CD4-positive, CD25-positive, alpha-beta regulatory T cell (primary cell): Measurements from ENCODE around the gene RANBP3. TPM values are rescaled to one million over a fixed set of nuclear protein-coding genes. Genes with fewer than 3 reads are reported as not detected.

ENCODE experiments used
- ATAC-seq, 2 donors: fragments of 150-1000 bp; cut with Tn5 transposase; one replicate each; pipeline ENCODE4 v1.10.0; 2021; ENCODE audit warnings: low read depth in 2 of 2, moderate number of reproducible peaks in 2 of 2, moderate library complexity in 1 of 2
- DNase-seq, 3 donors: peaks; one replicate each; pipeline versions ENCODE4 v3.0.0 to v3.0.0-alpha.2; 2012 to 2022; ENCODE audit warnings: mixed read lengths in 1 of 3
- H3K27ac ChIP-seq: one replicate; pipeline ENCODE4 v1.7.0; 2013; ENCODE audit warnings: mild to moderate bottlenecking, low read length; ENCODE audit not compliant: insufficient read depth, poor library complexity, severe bottlenecking
- H3K27me3 ChIP-seq: one replicate; pipeline ENCODE4 v1.7.0; 2013; ENCODE audit warnings: low read length; ENCODE audit not compliant: control insufficient read depth, insufficient read depth
- H3K36me3 ChIP-seq: one replicate; pipeline ENCODE4 v1.7.0; 2013; ENCODE audit warnings: mild to moderate bottlenecking, low read length, moderate library complexity; ENCODE audit not compliant: control insufficient read depth, insufficient read depth
- H3K4me1 ChIP-seq: 2 replicates; pipeline ENCODE4 v1.7.0; 2013; ENCODE audit warnings: mild to moderate bottlenecking, low read length; ENCODE audit not compliant: insufficient read depth, control insufficient read depth, poor library complexity, severe bottlenecking
- H3K4me3 ChIP-seq: one replicate; pipeline ENCODE4 v1.7.0; 2013; ENCODE audit warnings: low read depth, mild to moderate bottlenecking, low read length, moderate library complexity
- H3K9me3 ChIP-seq, 2 experiments: 1 replicate in 1 of 2; 2 replicates in 1 of 2; pipeline ENCODE4 v1.7.0; 2013; ENCODE audit warnings: low read length in 2 of 2, mild to moderate bottlenecking in 1 of 2, moderate library complexity in 1 of 2; ENCODE audit not compliant: control insufficient read depth in 2 of 2
- H3K27ac Mint-ChIP-seq, 3 donors: one replicate each; pipeline ENCODE4 v1.8.0; 2020 to 2022; ENCODE audit warnings: mild to moderate bottlenecking in 3 of 3, mixed read lengths in 3 of 3, moderate library complexity in 2 of 3
- H3K27me3 Mint-ChIP-seq: one replicate; pipeline ENCODE4 v1.8.0; 2022; ENCODE audit warnings: mild to moderate bottlenecking, mixed read lengths
- H3K36me3 Mint-ChIP-seq: one replicate; pipeline ENCODE4 v1.8.0; 2020; ENCODE audit warnings: mixed read lengths
- H3K4me1 Mint-ChIP-seq, 4 donors: one replicate each; pipeline ENCODE4 v1.8.0; 2020 to 2022; ENCODE audit warnings: mixed read lengths in 4 of 4, mild to moderate bottlenecking in 1 of 4
- H3K4me3 Mint-ChIP-seq, 4 donors: one replicate each; pipeline ENCODE4 v1.8.0; 2020 to 2022; ENCODE audit warnings: mild to moderate bottlenecking in 4 of 4, mixed read lengths in 4 of 4, moderate library complexity in 3 of 4
- H3K9me3 Mint-ChIP-seq, 7 donors: one replicate each; pipeline ENCODE4 v1.8.0; 2020 to 2022; ENCODE audit warnings: mixed read lengths in 7 of 7, mild to moderate bottlenecking in 3 of 7, moderate library complexity in 2 of 7
- polyA plus RNA-seq, 4 donors: library from polyadenylated mRNA; unstranded; fragments of 300-500 nt; fragmentation: Illumina TruSeq; gene quantifications; one replicate each; pipeline ENCODE4 v1.2.3, GENCODE V29; 2021
- total RNA-seq: library from RNA; stranded (reverse); gene quantifications from one replicate; pipeline ENCODE4 v1.2.3, GENCODE V29; 2022

RANBP3 gene
- total and polyA plus RNA-seq, 5 donors from 2014 or later = 8.0 to 106 (median 11.1) TPM

DNA sequence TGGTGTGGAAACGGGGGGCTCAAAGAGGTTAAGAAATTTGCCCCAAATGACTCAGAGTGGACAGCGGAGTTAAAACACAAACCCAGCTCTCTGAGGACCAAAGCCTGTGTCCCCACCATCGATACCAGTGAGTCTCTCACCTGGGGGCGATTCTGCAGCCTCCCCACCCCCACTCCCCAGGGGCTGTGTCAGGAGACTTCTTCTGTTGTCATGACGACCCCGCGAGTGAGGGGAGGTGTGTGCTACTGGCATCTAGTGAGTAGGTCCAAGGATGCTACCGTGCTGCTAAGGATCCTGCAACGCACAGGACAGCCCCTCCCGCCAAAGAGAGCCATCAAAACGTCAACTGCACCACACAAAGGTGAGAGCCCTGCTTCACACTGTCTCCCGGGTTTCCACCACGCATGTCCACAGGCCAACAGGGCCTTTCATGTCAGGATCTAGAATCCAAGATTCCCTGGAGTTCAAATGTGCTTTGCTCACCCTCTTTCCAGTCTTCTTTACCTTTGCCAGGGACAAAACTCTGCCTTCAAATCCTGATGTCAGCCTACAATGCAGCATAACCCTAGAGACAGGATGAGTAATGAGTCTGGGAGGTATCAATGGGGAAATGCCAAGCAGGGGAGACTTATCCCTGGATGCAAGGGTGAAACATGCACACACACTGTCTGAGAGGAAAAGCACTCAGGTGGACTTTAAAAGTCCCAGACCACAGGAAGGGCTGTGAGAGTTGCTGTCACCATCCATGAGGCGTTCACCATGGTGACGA lies 3.9 kb downstream of the RANBP3 start:
- ATAC-seq = no peak
- Mint-ChIP-seq H3K9me3 (peaks cover 0 to 3% (median 0%) of the 10 kb centered on the region in 7 donors), H3K36me3 (peaks cover 16% of the 10 kb centered on the region), H3K4me3 (peak overlapping the region; percentile 94 to 97 (median 96)), H3K4me1 (peaks cover 12 to 86% (median 62%) of the 10 kb centered on the region in 4 donors), H3K27me3 (no peaks in the 10 kb centered on the region), H3K27ac (peak overlapping the region; percentile 26 to 95 (median 82))
- Histone ChIP-seq H3K27me3 (no peaks in the 10 kb centered on the region), H3K36me3 (peaks cover 27% of the 10 kb centered on the region), H3K4me1 (peaks cover 74% of the 10 kb centered on the region), H3K4me3 (peak overlapping the region; percentile 78), H3K9me3 (no peaks in the 10 kb centered on the region), H3K27ac (peak overlapping the region; percentile 88)
- DNase-seq = no peak

DNA sequence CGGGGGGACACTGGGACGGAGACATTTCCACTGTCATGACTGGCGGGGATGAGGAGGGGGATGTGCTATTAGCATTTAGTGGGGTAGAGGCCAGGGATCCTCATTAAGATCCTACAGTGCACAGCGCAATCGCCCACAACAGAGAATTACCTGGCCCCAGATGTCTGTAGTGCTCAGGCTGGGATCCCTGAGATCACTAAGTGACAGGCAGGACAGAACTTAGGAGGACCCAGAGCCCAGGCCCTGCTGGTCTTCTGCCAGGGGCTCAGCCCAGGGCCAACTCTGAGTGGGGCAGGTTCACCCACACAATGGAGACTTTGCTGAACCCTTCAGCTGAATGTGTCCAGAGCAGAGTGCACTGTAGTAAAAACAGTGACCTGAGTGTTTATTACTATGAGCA lies 4.6 kb downstream of the RANBP3 start:
- Histone ChIP-seq H3K36me3 (peaks cover 33% of the 10 kb centered on the region), H3K4me3 (no peak overlapping the region), H3K27ac (peak overlapping the region; percentile 88), H3K27me3 (no peaks in the 10 kb centered on the region), H3K9me3 (no peaks in the 10 kb centered on the region), H3K4me1 (peaks cover 74% of the 10 kb centered on the region)
- Mint-ChIP-seq H3K27ac (peak overlapping the region; percentile 20 to 23 (median 20)), H3K4me1 (peaks cover 12 to 88% (median 64%) of the 10 kb centered on the region in 4 donors), H3K4me3 (peak overlapping the region in 1 of 4 donors; percentile 21), H3K27me3 (no peaks in the 10 kb centered on the region), H3K9me3 (peaks cover 0 to 3% (median 0%) of the 10 kb centered on the region in 7 donors), H3K36me3 (peaks cover 16% of the 10 kb centered on the region)
- DNase-seq (no peak), ATAC-seq (no peak)

DNA sequence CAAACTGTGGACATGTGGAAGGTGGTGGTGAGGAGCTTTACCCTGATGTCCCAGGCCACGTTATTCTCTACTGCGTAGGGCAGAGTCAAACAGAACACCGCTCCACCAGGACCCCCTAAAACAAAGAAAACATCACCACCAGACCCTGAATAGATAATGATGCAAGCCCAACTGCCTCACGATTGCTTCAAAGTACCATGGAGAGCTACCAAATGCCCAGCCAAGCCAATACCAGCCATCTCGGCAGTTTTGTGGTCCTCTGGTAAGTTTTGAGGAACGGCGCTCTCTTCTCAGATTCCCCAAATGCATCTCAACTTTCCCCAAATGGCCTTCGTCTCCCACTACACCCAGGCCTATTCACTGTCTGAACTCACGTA lies 5.6 kb downstream of the RANBP3 start:
- Histone ChIP-seq H3K4me3 (no peak overlapping the region), H3K27ac (no peak overlapping the region), H3K4me1 (peaks cover 82% of the 10 kb centered on the region), H3K36me3 (peaks cover 33% of the 10 kb centered on the region), H3K27me3 (no peaks in the 10 kb centered on the region), H3K9me3 (no peaks in the 10 kb centered on the region)
- peaks cover 20% of the 10 kb centered on the region for H3K36me3 Mint-ChIP-seq
- no peaks in the 10 kb centered on the region for H3K9me3 Mint-ChIP-seq
- peak overlapping the region; percentile 52 to 79 (median 57) for H3K4me3 Mint-ChIP-seq
- DNase-seq (no peak), ATAC-seq (no peak)
- no peaks in the 10 kb centered on the region for H3K27me3 Mint-ChIP-seq
- peak overlapping the region; percentile 40 to 97 (median 84) for H3K27ac Mint-ChIP-seq
- peaks cover 21 to 93% (median 69%) of the 10 kb centered on the region in 4 donors for H3K4me1 Mint-ChIP-seq

GRCh38 chr19:5971714-5972354 lies 6.1 kb downstream of the RANBP3 start:
- Histone ChIP-seq H3K36me3 (peaks cover 33% of the 10 kb centered on the region), H3K9me3 (no peaks in the 10 kb centered on the region), H3K4me1 (peaks cover 82% of the 10 kb centered on the region), H3K27me3 (no peaks in the 10 kb centered on the region), H3K27ac (no peak overlapping the region), H3K4me3 (no peak overlapping the region)
- H3K4me1 Mint-ChIP-seq = peaks cover 25 to 94% (median 69%) of the 10 kb centered on the region in 4 donors
- DNase-seq (no peak), ATAC-seq (no peak)
- peak overlapping the region; percentile 52 to 81 (median 66) for H3K4me3 Mint-ChIP-seq
- H3K36me3 Mint-ChIP-seq = peaks cover 20% of the 10 kb centered on the region
- H3K27ac Mint-ChIP-seq = peak overlapping the region; percentile 40 to 97 (median 84)
- H3K9me3 Mint-ChIP-seq = no peaks in the 10 kb centered on the region
- H3K27me3 Mint-ChIP-seq = no peaks in the 10 kb centered on the region

- ATAC-seq (no peak), DNase-seq (no peak)
- Mint-ChIP-seq H3K27me3 (no peaks in the 10 kb centered on the region), H3K4me1 (peaks cover 13 to 95% (median 70%) of the 10 kb centered on the region in 4 donors), H3K36me3 (peaks cover 18% of the 10 kb centered on the region), H3K27ac (peak overlapping the region; percentile 82 to 89 (median 87)), H3K9me3 (no peaks in the 10 kb centered on the region), H3K4me3 (peak overlapping the region in 1 of 4 donors; percentile 67)
- Histone ChIP-seq H3K27ac (no peak overlapping the region), H3K36me3 (peaks cover 38% of the 10 kb centered on the region), H3K27me3 (no peaks in the 10 kb centered on the region), H3K4me1 (peaks cover 82% of the 10 kb centered on the region), H3K4me3 (no peak overlapping the region), H3K9me3 (no peaks in the 10 kb centered on the region)
Measured at GRCh38 chr19:5969476-5969875, 8.5 kb downstream of the RANBP3 start.

- H3K4me1 Mint-ChIP-seq = peaks cover 13 to 95% (median 71%) of the 10 kb centered on the region in 4 donors
- no peaks in the 10 kb centered on the region for H3K9me3 ChIP-seq
- peak overlapping the region; percentile 28 to 79 (median 74) for H3K4me3 Mint-ChIP-seq
- peaks cover 21% of the 10 kb centered on the region for H3K36me3 Mint-ChIP-seq
- no peaks in the 10 kb centered on the region for H3K27me3 ChIP-seq
- no peak for ATAC-seq
- peaks cover 82% of the 10 kb centered on the region for H3K4me1 ChIP-seq
- no peak for DNase-seq
- peak overlapping the region; percentile 1 for H3K4me3 ChIP-seq
- no peaks in the 10 kb centered on the region for H3K9me3 Mint-ChIP-seq
- H3K27ac ChIP-seq = peak overlapping the region; percentile 60
- no peaks in the 10 kb centered on the region for H3K27me3 Mint-ChIP-seq
- peak overlapping the region; percentile 89 to 91 (median 90) for H3K27ac Mint-ChIP-seq
- peaks cover 36% of the 10 kb centered on the region for H3K36me3 ChIP-seq
Measured at GRCh38 chr19:5968431-5969373, 9.2 kb downstream of the RANBP3 start.

DNA sequence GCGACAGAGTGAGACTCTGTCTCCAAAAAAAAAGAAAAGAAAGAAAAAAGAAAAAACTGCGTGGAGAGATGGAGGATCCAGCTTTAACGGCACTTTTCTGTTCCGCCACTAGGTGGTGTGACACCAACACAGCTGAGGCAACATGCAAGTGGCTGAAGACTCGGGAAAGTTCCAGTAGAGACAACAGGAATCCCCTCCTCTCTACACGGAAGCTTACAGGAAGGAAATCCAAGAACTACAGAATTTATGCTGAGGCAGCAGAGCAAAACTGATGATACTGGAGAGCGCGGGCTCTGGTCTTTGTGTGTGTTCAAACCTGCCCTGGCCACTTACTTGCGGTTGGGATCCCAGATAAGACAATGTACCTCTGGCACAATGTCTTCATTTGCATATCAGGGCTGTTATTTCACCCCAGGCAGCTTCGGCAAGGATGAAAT lies 9.9 kb downstream of the RANBP3 start:
- H3K9me3 ChIP-seq = no peaks in the 10 kb centered on the region
- ATAC-seq (peak; percentile 57 to 67), DNase-seq (peak; percentile 57 to 71 (median 58))
- H3K27me3 Mint-ChIP-seq = no peaks in the 10 kb centered on the region
- peak overlapping the region; percentile 61 to 89 (median 76) for H3K4me3 Mint-ChIP-seq
- peak overlapping the region; percentile 89 to 98 (median 90) for H3K27ac Mint-ChIP-seq
- H3K4me1 ChIP-seq = peaks cover 82% of the 10 kb centered on the region
- H3K27ac ChIP-seq = peak overlapping the region; percentile 60
- peak overlapping the region; percentile 1 for H3K4me3 ChIP-seq
- peaks cover 13 to 95% (median 73%) of the 10 kb centered on the region in 4 donors for H3K4me1 Mint-ChIP-seq
- H3K36me3 ChIP-seq = peaks cover 29% of the 10 kb centered on the region
- peaks cover 21% of the 10 kb centered on the region for H3K36me3 Mint-ChIP-seq
- H3K27me3 ChIP-seq = no peaks in the 10 kb centered on the region
- no peaks in the 10 kb centered on the region for H3K9me3 Mint-ChIP-seq
